Caco-2 (cell line): ENCODE results near the gene ADPRS. TPM values are rescaled to one million over a fixed set of nuclear protein-coding genes. Genes with fewer than 3 reads are reported as not detected.
A peak's percentile ranks its signal among the peaks of the same experiment; 100 is the strongest.

Experiments
- BruUV-seq: library from RNA; stranded (reverse); fragments of 400-500 nt; replicated peaks from 2 replicates; lab custom pipeline; 2021; lab: Mats Ljungman, UMichigan
- CTCF ChIA-PET: fragments of 300-600 bp; sonication (Branson Sonifier 250); formaldehyde crosslinking; loops from one replicate; lab custom pipeline; 2022; ENCODE audit warnings: antibody characterized with exemption; lab: Charles Lee
- POLR2A ChIA-PET: fragments of 300-600 bp; sonication (Branson Sonifier 250); formaldehyde crosslinking; loops from one replicate; lab custom pipeline; 2022; ENCODE audit warnings: antibody characterized with exemption; lab: Charles Lee
- DNase-seq, 2 experiments: peaks; one replicate each; pipeline versions ENCODE4 v3.0.0 to v3.0.0-alpha.2; 2020 to 2022
- H3K27me3 ChIP-seq: replicated peaks from 2 replicates; pipeline ENCODE4 v1.6.0; 2011; ENCODE audit warnings: low read length; ENCODE audit not compliant: control insufficient read depth, insufficient read depth
- H3K36me3 ChIP-seq: 2 replicates; pipeline ENCODE4 v1.5.1; 2011; ENCODE audit warnings: low read length; ENCODE audit not compliant: control insufficient read depth, insufficient read depth
- H3K4me1 ChIP-seq: fragments of 250-450 bp; sonication (Bioruptor Pico); 2 replicates; pipeline ENCODE4 v1.5.1; 2020; ENCODE audit warnings: mild to moderate bottlenecking
- H3K4me3 ChIP-seq: 2 replicates; pipeline ENCODE4 v1.5.1; 2011; ENCODE audit warnings: low read depth, mild to moderate bottlenecking, control low read depth, low read length
- H3K9me3 ChIP-seq: fragments of 250-450 bp; sonication (Bioruptor Pico); 2 replicates; pipeline ENCODE4 v1.5.1; 2020; ENCODE audit warnings: mild to moderate bottlenecking, moderate library complexity
- H3K27ac Mint-ChIP-seq: one replicate; pipeline ENCODE4 v1.8.0; 2022; ENCODE audit warnings: mixed read lengths; ENCODE audit not compliant: unreplicated experiment
- H3K27me3 Mint-ChIP-seq: one replicate; pipeline ENCODE4 v1.8.0; 2022; ENCODE audit warnings: mixed read lengths; ENCODE audit not compliant: insufficient read depth, unreplicated experiment
- H3K36me3 Mint-ChIP-seq: one replicate; pipeline ENCODE4 v1.8.0; 2022; ENCODE audit warnings: mild to moderate bottlenecking, mixed read lengths; ENCODE audit not compliant: insufficient read depth, unreplicated experiment
- H3K4me1 Mint-ChIP-seq: one replicate; pipeline ENCODE4 v1.8.0; 2022; ENCODE audit warnings: low read depth, mixed read lengths; ENCODE audit not compliant: unreplicated experiment
- H3K4me3 Mint-ChIP-seq: one replicate; pipeline ENCODE4 v1.8.0; 2022; ENCODE audit warnings: mild to moderate bottlenecking, moderate library complexity, mixed read lengths; ENCODE audit not compliant: unreplicated experiment
- H3K9me3 Mint-ChIP-seq: one replicate; pipeline ENCODE4 v1.8.0; 2022; ENCODE audit warnings: mixed read lengths; ENCODE audit not compliant: unreplicated experiment
- CTCF ChIP-seq, 2 experiments: fragments of 200-600 bp in 1 of 2; IDR thresholded peaks; 1 replicate in 1 of 2; 2 replicates in 1 of 2; pipeline versions ENCODE4 v1.5.1 to v1.8.0; 2011 to 2022; ENCODE audit warnings: antibody characterized with exemption in 1 of 2, control low read depth in 1 of 2, inconsistent platforms in 1 of 2, low read depth in 1 of 2, low read length in 1 of 2, mild to moderate bottlenecking in 1 of 2, moderate library complexity in 1 of 2; ENCODE audit not compliant: insufficient read depth in 1 of 2, severe bottlenecking in 1 of 2, unreplicated experiment in 1 of 2
- intact Hi-C: fragments of 100-400 bp; cut with micrococcal nuclease; formaldehyde crosslinking; loops from one replicate; pipeline ENCODE4 v1.10.0; 2022; ENCODE audit not compliant: unreplicated experiment
- total RNA-seq: library from RNA; stranded (reverse); gene quantifications from 2 replicates; pipeline ENCODE4 v1.2.3, GENCODE V29; 2022

The ADPRS gene
- total RNA-seq, 1 experiment from 2014 or later = 19.3 TPM

GRCh38 chr1:36134505-36135329 is 46.0 kb downstream of the ADPRS start:
- TF ChIP-seq CTCF (IDR thresholded peaks at IDR 0.05; ENCODE audit: insufficient read depth in 1 of 2, low read depth in 1 of 2, low read length in 1 of 2, severe bottlenecking in 1 of 2, unreplicated experiment in 1 of 2) = peak; percentile 66 to 69
- Histone ChIP-seq H3K27me3 (no peaks in the 10 kb centered on the region), H3K9me3 (no peaks in the 10 kb centered on the region), H3K36me3 (no peaks in the 10 kb centered on the region), H3K4me3 (no peak overlapping the region), H3K4me1 (no peaks in the 10 kb centered on the region)
- Mint-ChIP-seq H3K4me3 (no peak overlapping the region), H3K27ac (no peak overlapping the region), H3K27me3 (no peaks in the 10 kb centered on the region), H3K36me3 (peaks cover 5% of the 10 kb centered on the region), H3K4me1 (no peaks in the 10 kb centered on the region), H3K9me3 (no peaks in the 10 kb centered on the region)
- intact Hi-C loops = loop anchor here (1.0 kb wide), 1 partner anchor 35 kb away; no protein-coding TSS in a partner anchor
- CTCF ChIA-PET = interaction anchor here (0.7 to 2.3 kb wide), 6 partner anchors 10 to 38 kb away, joined by 3 to 14 read pairs (median 6); partner anchors contain the start of gene TRAPPC3
- POLR2A ChIA-PET = no interaction called here
- DNase-seq = peak; percentile 49 to 66
- no TSS peak for BruUV-seq

- H3K4me3 ChIP-seq = no peak overlapping the region
- H3K9me3 Mint-ChIP-seq = no peaks in the 10 kb centered on the region
- no TSS peak for BruUV-seq
- no peaks in the 10 kb centered on the region for H3K4me1 ChIP-seq
- ChIA-PET POLR2A (no interaction called here), CTCF (interaction anchor here (0.7 to 2.3 kb wide), 6 partner anchors 10 to 38 kb away, joined by 3 to 14 read pairs (median 6); partner anchors contain the start of gene TRAPPC3)
- H3K36me3 ChIP-seq = no peaks in the 10 kb centered on the region
- TF ChIP-seq CTCF (IDR thresholded peaks at IDR 0.05; ENCODE audit: insufficient read depth in 1 of 2, low read depth in 1 of 2, low read length in 1 of 2, severe bottlenecking in 1 of 2, unreplicated experiment in 1 of 2) = no peak
- no peak overlapping the region for H3K4me3 Mint-ChIP-seq
- H3K27me3 ChIP-seq = no peaks in the 10 kb centered on the region
- no peak overlapping the region for H3K27ac Mint-ChIP-seq
- H3K36me3 Mint-ChIP-seq = peaks cover 11% of the 10 kb centered on the region
- no peaks in the 10 kb centered on the region for H3K9me3 ChIP-seq
- no peaks in the 10 kb centered on the region for H3K27me3 Mint-ChIP-seq
- no peak for DNase-seq
- intact Hi-C loops = no loop called here
- H3K4me1 Mint-ChIP-seq = no peaks in the 10 kb centered on the region
Measured at GRCh38 chr1:36135330-36135667, 46.6 kb downstream of the ADPRS start.

- BruUV-seq = no TSS peak
- H3K4me3 ChIP-seq = no peak overlapping the region
- no peaks in the 10 kb centered on the region for H3K27me3 Mint-ChIP-seq
- no peaks in the 10 kb centered on the region for H3K9me3 Mint-ChIP-seq
- intact Hi-C loops = no loop called here
- H3K27me3 ChIP-seq = no peaks in the 10 kb centered on the region
- H3K4me1 Mint-ChIP-seq = no peaks in the 10 kb centered on the region
- no peak overlapping the region for H3K4me3 Mint-ChIP-seq
- DNase-seq = no peak
- no peaks in the 10 kb centered on the region for H3K9me3 ChIP-seq
- CTCF ChIA-PET = interaction anchor here (2.3 kb wide), 1 partner anchor 39 kb away, joined by 14 read pairs; no protein-coding TSS in a partner anchor
- H3K36me3 ChIP-seq = no peaks in the 10 kb centered on the region
- H3K27ac Mint-ChIP-seq = no peak overlapping the region
- no peak for TF ChIP-seq CTCF (IDR thresholded peaks at IDR 0.05; ENCODE audit: insufficient read depth in 1 of 2, low read depth in 1 of 2, low read length in 1 of 2, severe bottlenecking in 1 of 2, unreplicated experiment in 1 of 2)
- POLR2A ChIA-PET = no interaction called here
- no peaks in the 10 kb centered on the region for H3K4me1 ChIP-seq
- peaks cover 14% of the 10 kb centered on the region for H3K36me3 Mint-ChIP-seq
Measured at GRCh38 chr1:36135796-36136195, 47.1 kb downstream of the ADPRS start.
